ENCODE measurements around the gene ZNF554.

DNA sequence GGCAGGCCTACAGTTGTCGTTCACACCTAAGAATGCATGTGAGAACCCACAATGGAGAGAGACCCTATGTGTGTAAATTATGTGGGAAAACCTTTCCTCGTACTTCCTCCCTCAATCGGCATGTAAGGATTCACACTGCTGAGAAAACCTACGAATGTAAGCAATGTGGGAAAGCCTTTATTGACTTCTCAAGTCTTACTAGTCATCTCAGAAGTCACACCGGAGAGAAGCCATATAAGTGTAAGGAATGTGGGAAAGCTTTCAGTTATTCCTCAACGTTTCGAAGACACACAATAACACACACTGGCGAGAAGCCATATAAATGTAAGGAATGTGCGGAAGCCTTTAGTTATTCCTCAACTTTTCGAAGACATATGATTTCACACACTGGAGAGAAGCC, 32.9 kb downstream of the ZNF554 start:
- TF ChIP-seq CTCF (IDR thresholded peaks at IDR 0.05): no peak
- TF ChIP-seq POLR2A (IDR thresholded peaks at IDR 0.05): no peak
